ENCODE measurements around the gene CHRDL1.
"Not testable (repeated sequence)": the region's sequence is repeated elsewhere in the genome, so short reads cannot be mapped to it uniquely, and the experiment has no call there.

Gene CHRDL1

GRCh38 chrX:110665223-110666002 lies 130.2 kb downstream of the CHRDL1 start:
- Histone ChIP-seq H3K9ac (ENCODE audit: low read depth, low read length) (no peak overlapping the region), H3K27me3 (ENCODE audit: insufficient read depth, low read length) (no peaks in the 10 kb centered on the region)
- WGBS, result 51% methylated on average over 3 of the region's 3 CpGs

GRCh38 chrX:110657073-110657472 lies 138.5 kb downstream of the CHRDL1 start:
- H3K4me3 ChIP-seq (ENCODE audit: low read length), result no peak overlapping the region
- no peaks in the 10 kb centered on the region for H3K36me3 ChIP-seq (ENCODE audit: insufficient read depth, low read length)
- H3K4me1 ChIP-seq (ENCODE audit: insufficient read depth, low read length), result no peaks in the 10 kb centered on the region
- no peaks in the 10 kb centered on the region for H3K9me3 ChIP-seq (ENCODE audit: insufficient read depth, low read depth, low read length)
- 93% methylated on average over 6 of the region's 6 CpGs for WGBS
- H3K27ac ChIP-seq (ENCODE audit: low read depth, low read length), result no peak overlapping the region
- no peak overlapping the region for H3K9ac ChIP-seq (ENCODE audit: low read depth, low read length)
- H3K27me3 ChIP-seq (ENCODE audit: insufficient read depth, low read length), result no peaks in the 10 kb centered on the region

More at GRCh38 chrX:110665223-110666002, 130.2 kb downstream of the CHRDL1 start:
- H3K9me3 ChIP-seq (ENCODE audit: insufficient read depth, low read depth, low read length), result no peaks in the 10 kb centered on the region
- no peak overlapping the region for H3K27ac ChIP-seq (ENCODE audit: low read depth, low read length)
- H3K4me3 ChIP-seq (ENCODE audit: low read length), result no peak overlapping the region
- peaks cover 14% of the 10 kb centered on the region for H3K4me1 ChIP-seq (ENCODE audit: insufficient read depth, low read length)
- H3K36me3 ChIP-seq (ENCODE audit: insufficient read depth, low read length), result no peaks in the 10 kb centered on the region

GRCh38 chrX:110654280-110654679 lies 141.3 kb downstream of the CHRDL1 start:
- not testable (repeated sequence) for H3K27me3 ChIP-seq (ENCODE audit: insufficient read depth, low read length); H3K36me3 ChIP-seq (ENCODE audit: insufficient read depth, low read length); H3K4me1 ChIP-seq (ENCODE audit: insufficient read depth, low read length); H3K9ac ChIP-seq (ENCODE audit: low read depth, low read length); H3K4me3 ChIP-seq (ENCODE audit: low read length); H3K9me3 ChIP-seq (ENCODE audit: insufficient read depth, low read depth, low read length); H3K27ac ChIP-seq (ENCODE audit: low read depth, low read length)

GRCh38 chrX:110646386-110646785 lies 149.2 kb downstream of the CHRDL1 start:
- Histone ChIP-seq H3K4me3 (ENCODE audit: low read length) (no peak overlapping the region), H3K36me3 (ENCODE audit: insufficient read depth, low read length) (no peaks in the 10 kb centered on the region), H3K27ac (ENCODE audit: low read depth, low read length) (no peak overlapping the region), H3K27me3 (ENCODE audit: insufficient read depth, low read length) (no peaks in the 10 kb centered on the region), H3K9ac (ENCODE audit: low read depth, low read length) (no peak overlapping the region), H3K4me1 (ENCODE audit: insufficient read depth, low read length) (no peaks in the 10 kb centered on the region), H3K9me3 (ENCODE audit: insufficient read depth, low read depth, low read length) (no peaks in the 10 kb centered on the region)
- 100% methylated on average over 1 of the region's 1 CpG for WGBS
